GM19372 (cell line): ENCODE data around the gene ASTN2.

Experiments
- ATAC-seq: cut with Tn5 transposase; IDR thresholded peaks from one replicate; pipeline ENCODE4 v1.9.1; 2021; ENCODE audit warnings: mild to moderate bottlenecking, low read depth, moderate library complexity; ENCODE audit not compliant: unreplicated experiment

ASTN2 gene

GRCh38 chr9:117187498-117187897 is 227.4 kb downstream of the ASTN2 start:
- no peak for ATAC-seq

GRCh38 chr9:117184173-117184572 is 230.7 kb downstream of the ASTN2 start:
- no peak for ATAC-seq

- ATAC-seq, result no peak
Observed at GRCh38 chr9:117182046-117182445, 232.8 kb downstream of the ASTN2 start.

GRCh38 chr9:117180896-117181445 is 233.9 kb downstream of the ASTN2 start:
- no peak for ATAC-seq

GRCh38 chr9:117178596-117179375 is 236.1 kb downstream of the ASTN2 start:
- no peak for ATAC-seq

GRCh38 chr9:117170567-117170966 is 244.3 kb downstream of the ASTN2 start:
- ATAC-seq, result no peak

- no peak for ATAC-seq
Observed at GRCh38 chr9:117169089-117169621, 245.7 kb downstream of the ASTN2 start.

GRCh38 chr9:117164512-117164911 is 250.3 kb downstream of the ASTN2 start:
- ATAC-seq, result no peak

- no peak for ATAC-seq
Observed at GRCh38 chr9:117160254-117160653, 254.6 kb downstream of the ASTN2 start.

GRCh38 chr9:117156771-117157535 is 257.9 kb downstream of the ASTN2 start:
- ATAC-seq, result no peak

GRCh38 chr9:117156144-117156688 is 258.6 kb downstream of the ASTN2 start:
- ATAC-seq, result no peak

GRCh38 chr9:117153021-117153420 is 261.8 kb downstream of the ASTN2 start:
- no peak for ATAC-seq

- ATAC-seq, result no peak
Observed at GRCh38 chr9:117151716-117152115, 263.1 kb downstream of the ASTN2 start.

- ATAC-seq, result no peak
Observed at GRCh38 chr9:117149996-117150395, 264.9 kb downstream of the ASTN2 start.

- ATAC-seq, result no peak
Observed at GRCh38 chr9:117145811-117146490, 268.9 kb downstream of the ASTN2 start.

GRCh38 chr9:117145081-117145480 is 269.8 kb downstream of the ASTN2 start:
- ATAC-seq, result no peak

GRCh38 chr9:117138231-117138630 is 276.6 kb downstream of the ASTN2 start:
- no peak for ATAC-seq

- no peak for ATAC-seq
Observed at GRCh38 chr9:117136461-117136860, 278.4 kb downstream of the ASTN2 start.

GRCh38 chr9:117135501-117136098 is 279.3 kb downstream of the ASTN2 start:
- ATAC-seq, result no peak
